GM18511 (cell line): ENCODE data around the gene ITIH5.
"Not testable (repeated sequence)": the region's sequence is repeated elsewhere in the genome, so short reads cannot be mapped to it uniquely, and the experiment has no call there.

Experiments used
- ATAC-seq: cut with Tn5 transposase; IDR thresholded peaks from one replicate; pipeline ENCODE4 v1.9.1; 2021; ENCODE audit warnings: mild to moderate bottlenecking, moderate library complexity; ENCODE audit not compliant: unreplicated experiment

The ITIH5 gene

GRCh38 chr10:7666253-7667023 is at the start of gene ITIH5:
Gene ITIH5, minus strand, starts transcription at chr10:7666966. Its CDS starts 74 bp downstream, at chr10:7666892.
- ATAC-seq = no peak

DNA sequence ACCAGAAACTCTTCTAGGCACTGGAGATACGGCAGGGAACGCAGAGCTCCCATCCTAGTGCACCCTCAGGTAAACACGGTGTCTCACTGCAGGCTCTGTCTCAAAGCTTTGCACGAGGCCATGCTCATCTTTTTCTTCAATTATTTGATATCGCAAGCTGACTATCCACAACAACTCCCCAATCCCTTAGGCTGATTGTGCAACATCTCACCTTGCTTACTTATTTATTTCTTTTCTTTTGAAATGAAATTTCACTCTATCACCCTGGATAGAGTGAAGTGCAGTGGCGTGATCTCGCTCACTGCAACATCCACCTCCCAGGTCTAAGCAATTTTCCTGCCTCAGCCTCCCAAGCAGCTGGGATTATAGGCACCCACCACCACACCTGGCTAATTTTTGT is 48.7 kb upstream of the ITIH5 start:
- no peak for ATAC-seq

DNA sequence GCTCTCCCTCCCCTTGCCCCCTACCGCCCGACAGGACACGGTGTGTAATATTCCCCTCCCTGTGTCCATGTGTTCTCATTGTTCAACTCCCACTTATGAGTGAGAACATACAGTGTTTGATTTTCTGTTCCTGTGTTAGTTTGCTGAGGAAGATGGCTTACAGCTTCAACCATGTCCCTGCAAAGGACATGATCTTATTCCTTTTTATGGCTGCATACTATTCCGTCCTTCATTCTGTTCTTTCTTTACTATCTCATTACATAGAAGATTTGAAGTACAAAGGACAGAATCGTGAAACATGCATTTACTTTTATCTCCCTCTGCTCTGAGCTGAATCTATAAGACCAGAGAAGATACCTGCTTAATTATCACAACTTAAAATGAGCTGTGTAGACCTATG is 44.3 kb upstream of the ITIH5 start:
- not testable (repeated sequence) for ATAC-seq

DNA sequence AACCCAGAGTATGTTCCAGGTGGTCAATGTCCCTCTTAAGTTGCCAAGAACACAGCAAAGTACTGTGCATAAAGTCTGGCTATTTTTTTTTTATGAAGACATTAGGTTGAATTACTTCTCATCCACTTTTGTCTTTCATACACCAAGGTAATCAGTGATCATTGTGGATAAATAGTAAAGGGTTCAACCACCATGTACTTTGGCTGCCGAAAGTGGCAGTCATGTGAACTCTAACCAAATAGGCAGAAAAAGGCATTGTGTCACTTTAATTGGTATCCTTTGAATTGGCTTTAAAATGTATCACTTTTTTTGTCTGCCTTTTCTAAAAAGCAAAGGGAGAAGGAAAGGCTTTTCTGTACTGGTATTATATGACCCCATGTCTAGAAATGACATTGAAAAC is 43.7 kb upstream of the ITIH5 start:
- no peak for ATAC-seq

DNA sequence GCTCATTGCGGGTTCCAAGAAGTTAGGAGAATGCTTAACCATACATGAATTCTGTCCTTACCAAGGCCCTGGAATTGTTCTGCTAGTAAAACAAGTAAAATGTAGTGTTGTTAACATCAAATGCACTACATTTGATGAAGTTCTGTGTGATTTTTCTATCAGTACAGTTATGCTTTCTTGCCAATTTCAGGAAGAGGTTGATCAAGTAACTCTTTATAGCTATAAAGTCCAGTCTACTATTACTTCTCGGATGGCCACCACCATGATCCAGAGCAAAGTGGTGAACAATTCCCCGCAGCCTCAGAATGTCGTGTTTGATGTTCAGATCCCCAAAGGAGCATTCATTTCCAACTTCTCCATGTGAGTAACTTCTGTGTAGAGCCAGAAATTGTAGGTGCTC is 42.1 kb upstream of the ITIH5 start:
- ATAC-seq = no peak

GRCh38 chr10:7707858-7708622 is 41.3 kb upstream of the ITIH5 start:
- no peak for ATAC-seq

GRCh38 chr10:7707102-7707501 is 40.3 kb upstream of the ITIH5 start:
- no peak for ATAC-seq

DNA sequence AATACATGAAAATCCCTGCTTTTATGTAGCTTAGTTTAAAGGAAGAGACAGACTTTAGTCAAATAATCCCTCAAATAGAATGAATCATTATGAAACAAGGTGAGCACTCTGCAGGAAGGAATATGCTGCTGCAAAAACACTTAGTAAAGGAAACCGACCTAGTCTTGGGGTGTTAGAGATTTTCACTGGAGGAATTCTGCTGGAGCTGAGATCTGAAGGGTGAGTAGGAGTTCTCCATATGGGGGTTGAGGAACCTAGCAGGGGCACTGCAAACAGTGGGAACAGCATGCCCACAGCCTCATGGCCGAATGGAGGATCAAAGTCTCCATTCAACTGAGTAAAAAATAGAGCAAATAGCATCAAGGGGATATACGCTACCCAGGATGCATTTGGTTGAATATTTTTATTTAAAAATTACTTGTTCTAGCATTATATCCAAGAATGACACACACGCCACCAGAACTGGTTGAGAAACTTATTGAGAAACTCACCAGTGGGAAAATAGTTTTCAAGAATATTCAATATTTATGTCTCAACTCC is 39.8 kb upstream of the ITIH5 start:
- ATAC-seq = no peak

- ATAC-seq = no peak
Observed at GRCh38 chr10:7705341-7705740, 38.6 kb upstream of the ITIH5 start.

DNA sequence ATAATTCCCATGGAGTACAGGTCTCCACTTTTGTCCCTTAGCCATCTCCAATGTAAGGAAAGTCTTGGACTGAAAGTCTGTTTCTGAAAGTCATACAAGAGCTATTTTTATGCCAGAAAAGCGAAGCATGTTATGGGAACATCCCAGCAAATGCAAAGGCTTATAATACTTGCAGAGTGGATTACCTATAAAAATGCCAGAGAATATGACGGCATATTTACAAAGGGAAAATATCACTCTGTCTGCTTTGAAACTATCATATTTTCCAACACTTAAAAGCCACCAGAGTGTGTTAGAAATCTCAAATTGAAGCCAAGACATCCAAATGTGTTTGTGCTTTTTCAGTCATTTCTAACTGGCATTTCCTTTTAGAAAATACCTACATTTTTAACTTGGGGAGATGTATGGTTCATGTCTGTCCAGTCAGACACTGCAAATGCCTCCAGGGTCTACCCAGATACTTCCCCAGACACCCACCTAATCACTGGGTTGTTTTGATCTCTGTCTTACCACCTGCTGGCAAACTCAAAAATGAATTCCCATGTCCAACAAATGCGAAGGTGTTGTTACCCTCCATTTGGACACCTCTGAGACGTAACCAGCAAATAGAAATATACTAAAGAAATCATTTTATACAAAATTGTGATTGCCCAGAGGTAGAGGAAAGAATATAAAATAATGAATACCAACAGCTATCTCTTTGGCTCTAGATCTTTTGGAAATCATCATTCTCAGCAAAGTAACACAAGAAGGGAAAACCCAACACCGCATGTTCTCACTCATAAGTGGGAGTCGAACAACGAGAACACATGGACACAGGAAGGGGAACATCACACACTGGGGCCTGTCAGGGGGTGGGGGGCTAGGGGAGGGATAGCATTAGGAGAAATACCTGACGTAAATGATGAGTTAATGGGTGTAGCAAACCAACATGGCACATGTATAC is 37.6 kb upstream of the ITIH5 start:
- no peak for ATAC-seq

DNA sequence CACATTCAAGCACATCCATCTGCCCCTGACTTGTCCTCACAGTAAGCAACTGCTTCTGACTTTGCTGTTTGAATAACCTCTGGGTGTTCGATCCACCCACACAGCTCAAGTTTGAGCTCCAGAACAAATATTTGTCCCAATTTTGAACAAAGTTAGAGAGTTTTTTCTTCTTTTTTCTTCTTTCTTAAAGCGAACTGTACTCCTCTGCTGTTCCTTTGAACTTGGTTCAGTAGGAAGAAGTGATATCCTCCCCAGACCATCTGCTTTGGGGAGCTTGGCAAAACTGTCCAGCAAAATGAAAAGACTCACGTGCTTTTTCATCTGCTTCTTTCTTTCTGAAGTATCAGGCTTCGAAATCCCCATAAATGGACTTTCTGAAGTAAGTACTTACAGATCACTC is 36.4 kb upstream of the ITIH5 start, which contains the start of gene ITIH2:
ITIH2 (plus strand) TSS at position 177 of the 400 bp plus-strand sequence; CDS start at position 296, 119 bp downstream.
- no peak for ATAC-seq

DNA sequence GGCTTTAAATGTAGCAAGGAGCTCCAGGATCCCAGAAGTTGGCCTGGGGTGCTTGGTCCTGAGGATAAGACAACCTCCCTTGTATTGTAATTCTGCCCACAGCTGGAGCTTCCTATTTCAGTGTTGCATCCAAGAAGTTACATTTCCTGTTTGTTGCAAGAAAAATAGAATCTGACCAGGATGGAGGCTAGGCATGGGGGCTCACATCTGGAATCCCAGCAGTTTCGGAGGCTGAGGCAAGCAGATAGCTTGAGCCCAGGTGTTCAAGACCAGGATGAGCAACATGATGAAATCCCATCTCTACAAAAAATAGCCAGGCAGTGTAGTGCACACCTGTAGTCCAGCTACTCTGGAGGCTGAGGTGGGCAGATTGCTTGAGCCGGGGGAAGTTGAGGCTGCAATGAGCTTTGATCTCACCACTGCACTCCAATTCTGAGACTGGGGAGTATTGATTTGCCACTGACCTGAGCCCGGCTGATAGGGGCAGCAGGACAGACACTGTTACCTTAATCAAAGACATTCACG is 35.6 kb upstream of the ITIH5 start:
- no peak for ATAC-seq

DNA sequence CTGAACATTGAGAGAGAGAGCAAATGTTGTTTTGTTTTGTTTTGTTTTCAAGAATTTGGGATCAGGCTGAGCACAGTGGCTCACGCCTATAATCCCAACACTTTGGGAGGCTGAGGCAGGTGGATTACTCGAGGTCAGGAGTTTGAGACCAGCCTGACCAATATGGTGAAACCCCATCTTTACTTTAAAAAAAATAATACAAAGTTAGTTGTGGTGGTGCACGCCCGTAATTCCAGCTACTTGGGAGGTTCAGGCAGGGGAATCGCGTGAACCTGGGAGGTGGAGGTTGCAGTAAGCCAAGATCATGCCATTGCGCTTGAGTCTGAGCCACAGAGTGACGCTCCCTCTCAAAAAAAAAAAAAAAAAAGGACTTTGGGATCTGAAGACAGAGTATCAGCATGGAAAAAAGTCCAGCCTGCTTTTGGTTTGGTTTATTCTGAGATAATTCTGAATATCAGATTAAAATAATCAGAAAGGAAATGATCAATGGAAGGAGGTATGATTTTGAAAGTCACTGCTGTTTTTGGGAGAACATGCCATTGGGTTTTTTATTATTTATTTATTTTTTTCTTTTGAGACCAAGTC is 34.5 kb upstream of the ITIH5 start:
- no peak for ATAC-seq

DNA sequence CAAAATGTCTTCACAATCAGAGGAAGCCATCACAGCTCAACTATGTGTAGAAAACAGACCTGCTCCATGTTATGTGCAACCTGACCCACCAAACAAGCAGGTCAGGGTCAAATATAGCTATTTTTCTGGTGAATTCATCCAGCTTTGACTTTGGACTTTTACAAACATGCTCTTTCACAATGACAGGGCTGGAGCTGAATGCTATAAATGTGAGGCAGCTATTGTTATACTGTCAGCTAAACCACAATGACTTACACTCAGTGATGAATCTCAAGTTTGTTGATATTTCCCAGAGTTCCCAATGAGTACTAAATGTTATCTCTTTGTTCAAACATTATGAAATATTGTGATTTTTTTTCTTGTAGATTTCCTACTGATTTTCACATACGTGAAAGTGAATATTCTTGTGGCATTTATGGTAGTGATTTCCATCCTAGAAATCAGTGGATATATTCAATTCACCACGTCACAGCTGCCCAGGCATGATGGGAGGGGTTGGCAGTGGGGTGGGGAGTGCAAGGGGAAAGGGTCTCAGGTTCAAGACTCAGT is 33.9 kb upstream of the ITIH5 start:
- no peak for ATAC-seq

- no peak for ATAC-seq
Observed at GRCh38 chr10:7697426-7697825, 30.7 kb upstream of the ITIH5 start.

GRCh38 chr10:7696545-7696944 is 29.8 kb upstream of the ITIH5 start:
- ATAC-seq = no peak

DNA sequence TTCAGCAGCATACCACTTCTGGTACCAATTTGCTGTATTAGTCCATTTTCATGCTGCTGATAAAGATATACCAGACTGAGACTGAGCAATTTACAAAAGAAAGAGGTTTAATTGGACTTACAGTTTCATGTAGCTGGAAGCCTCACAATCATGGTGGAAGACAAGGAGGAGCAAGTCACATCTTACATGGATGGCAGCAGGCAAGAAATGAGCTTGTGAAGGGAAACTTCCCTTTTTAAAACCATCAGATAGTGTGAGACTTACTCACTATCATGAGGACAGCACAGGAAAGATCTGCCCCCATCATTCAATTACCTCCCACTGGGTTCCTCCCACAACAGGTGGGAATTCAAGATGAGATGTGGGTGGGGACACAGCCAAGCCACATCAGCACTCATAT is 26.4 kb upstream of the ITIH5 start:
- ATAC-seq = not testable (repeated sequence)

GRCh38 chr10:7692368-7692767 is 25.6 kb upstream of the ITIH5 start:
- not testable (repeated sequence) for ATAC-seq

DNA sequence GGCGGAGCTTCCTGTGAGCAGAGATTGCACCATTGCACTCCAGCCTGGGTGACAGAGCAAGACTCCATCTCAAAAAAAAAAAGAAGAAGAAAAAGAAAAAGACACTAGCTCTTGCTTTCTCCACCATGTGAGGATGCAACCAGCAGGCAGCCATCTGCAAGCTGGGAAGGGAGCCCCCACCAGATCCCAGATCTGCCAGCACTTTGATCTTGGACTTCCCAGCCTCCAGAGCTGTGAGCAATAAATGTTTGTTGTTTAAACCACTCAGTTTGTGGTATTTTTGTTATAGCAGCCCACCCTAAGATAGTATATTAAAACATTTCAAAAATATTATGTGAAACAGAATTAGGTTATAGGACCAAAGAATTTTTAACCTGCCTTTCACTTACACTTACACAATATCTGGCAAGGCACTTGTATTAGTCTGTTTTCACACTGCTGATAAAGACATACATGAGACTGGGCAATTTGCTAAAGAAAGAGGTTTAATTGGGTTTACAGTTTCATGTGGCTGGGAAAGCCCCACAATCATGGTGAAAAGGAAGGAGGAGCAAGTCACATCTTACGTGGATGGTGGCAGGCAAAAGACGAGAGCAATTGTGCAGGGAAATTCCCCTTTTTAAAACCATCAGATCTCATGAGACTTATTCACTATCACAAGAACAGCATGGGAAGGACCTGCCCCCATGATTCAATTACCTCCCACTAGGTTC is 24.3 kb upstream of the ITIH5 start:
- ATAC-seq = not testable (repeated sequence)
